NCI-H1417 treated with DMSO at 0.1 percent for 48 hours (cell line): ENCODE results near the gene ZNF628.

ENCODE experiments used
- DNase-seq: peaks from one replicate; lab custom pipeline; 2025; lab: John Stamatoyannopoulos, UW

Gene ZNF628

DNA sequence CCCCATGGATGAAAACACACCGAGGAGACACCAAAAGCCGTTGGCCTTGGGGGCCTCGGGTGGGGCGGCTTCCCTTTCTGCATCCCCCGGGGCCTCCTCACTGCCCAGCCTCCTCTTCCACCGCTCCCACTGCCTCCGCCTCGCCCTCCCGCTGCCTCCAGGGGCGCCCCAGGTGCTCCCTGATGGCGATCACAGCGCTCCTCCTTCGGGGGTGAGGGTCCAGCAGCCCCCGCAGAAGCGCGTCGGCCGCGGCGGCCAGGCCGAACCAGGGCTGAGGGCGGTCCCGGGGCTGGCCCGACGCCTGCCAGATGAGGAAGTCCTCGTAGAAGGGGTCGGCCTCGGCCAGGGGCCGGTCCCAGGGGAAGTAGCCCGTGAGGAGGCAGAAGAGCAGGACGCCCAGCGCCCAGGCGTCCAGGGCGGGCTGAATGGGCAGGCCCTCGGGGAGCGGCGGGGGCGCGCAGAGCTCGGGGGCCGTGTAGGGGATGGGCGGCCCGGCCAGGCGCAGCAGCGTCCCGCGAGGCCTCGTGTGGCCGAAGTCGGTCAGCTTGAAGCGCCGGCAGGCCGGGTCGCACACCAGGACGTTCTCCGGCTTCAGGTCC lies 53.3 kb downstream of the ZNF628 start:
- no peak for DNase-seq

DNA sequence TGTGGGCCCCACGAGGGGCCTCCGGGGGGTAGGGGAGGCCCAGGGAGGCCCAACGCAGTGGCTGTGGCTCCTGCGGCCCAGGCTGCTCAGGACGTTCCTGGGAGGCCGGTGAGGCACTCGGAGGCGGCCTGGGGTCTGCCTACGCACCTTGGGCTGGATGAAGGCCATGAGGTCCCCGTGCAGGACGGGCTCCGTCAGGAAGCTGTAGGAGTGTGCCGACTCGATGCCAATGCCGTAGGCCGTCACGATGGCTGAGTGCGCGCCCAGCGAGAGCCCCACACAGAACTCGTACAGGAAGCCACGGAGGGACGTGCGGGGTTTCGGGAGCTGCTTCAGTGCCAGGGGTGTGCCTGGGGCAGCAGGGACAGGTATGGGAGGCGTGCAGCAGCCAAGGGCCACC lies 54.6 kb downstream of the ZNF628 start:
- no peak for DNase-seq
